GM21381 (cell line): Measurements from ENCODE around the gene SLC4A11.

Source experiments
- ATAC-seq: cut with Tn5 transposase; IDR thresholded peaks from one replicate; pipeline ENCODE4 v1.9.1; 2021; ENCODE audit warnings: mild to moderate bottlenecking, moderate library complexity; ENCODE audit not compliant: unreplicated experiment

SLC4A11 gene

DNA sequence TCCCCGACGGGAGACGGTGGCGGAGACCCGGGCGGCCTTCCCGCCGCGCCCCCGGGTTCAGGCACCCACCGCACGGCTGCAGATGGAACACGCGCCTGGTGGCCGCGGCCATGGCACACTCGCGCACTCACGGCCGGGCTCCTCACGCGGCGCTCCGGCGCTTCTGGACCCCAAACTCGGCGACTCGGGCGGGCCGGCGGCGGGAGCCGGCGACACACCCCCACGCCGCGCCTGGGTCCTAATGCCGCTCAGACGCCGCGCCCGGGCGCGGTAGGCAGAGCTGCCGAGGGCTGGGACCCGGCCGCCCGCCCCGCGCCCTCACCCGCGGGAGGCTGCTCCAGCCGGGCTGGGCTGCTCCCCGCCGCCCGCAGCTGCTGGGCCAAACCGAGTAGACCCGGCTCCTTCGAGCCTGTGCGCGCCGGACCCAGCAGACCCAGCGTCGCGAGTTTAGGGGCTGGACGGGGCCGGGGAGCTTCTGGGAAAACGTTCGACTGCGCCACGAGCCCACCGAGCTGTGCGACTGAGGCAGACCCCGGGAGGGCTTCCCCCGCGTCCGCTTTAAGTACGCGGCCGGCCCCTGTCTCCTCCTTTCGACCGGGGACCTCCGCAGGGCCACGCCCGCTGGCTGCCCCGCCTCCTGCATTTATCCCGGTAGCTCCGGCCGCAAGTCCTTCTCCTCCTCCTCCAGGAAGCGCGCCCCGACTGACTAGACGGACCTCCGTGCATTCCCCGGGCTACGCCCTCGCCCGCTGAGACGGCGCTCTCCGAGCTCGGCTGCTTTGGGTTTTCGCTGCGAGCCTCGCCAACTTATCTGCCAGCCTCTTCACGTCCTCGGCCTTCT, at the start of gene SLC4A11:
SLC4A11 (minus strand) TSS at position 165 of the 841 bp plus-strand sequence; CDS start at position 112, 53 bp downstream.
- peak; percentile 63 for ATAC-seq

DNA sequence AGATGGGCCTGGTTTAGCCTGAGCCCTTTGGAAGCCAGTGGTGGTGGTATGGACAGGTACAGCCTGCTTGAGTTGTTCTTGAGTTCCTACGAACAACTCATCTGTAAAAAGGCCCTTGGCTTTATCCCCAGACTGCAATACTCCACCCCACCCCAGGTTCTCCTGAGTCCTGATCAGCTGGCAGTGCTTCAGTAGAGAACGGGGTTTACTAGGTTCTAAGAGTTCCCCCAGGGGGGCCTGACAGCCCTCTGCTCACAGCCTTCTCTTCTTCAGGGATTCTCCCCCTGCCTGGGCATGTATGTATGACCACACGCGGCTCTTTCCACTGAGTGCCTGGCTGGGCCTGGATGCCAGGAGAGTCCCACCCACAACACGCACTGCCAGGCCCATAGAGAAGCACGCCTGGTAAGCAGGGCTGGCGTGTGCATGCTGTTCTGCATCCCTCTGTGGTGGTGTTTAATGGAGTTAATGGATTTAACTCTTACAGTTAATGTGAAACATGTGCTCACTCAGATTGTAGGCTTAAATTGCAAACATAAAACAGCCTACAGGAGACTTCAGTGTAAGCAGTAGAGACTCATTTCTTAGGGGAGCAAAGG, 44.3 kb upstream of the SLC4A11 start:
- ATAC-seq: no peak

DNA sequence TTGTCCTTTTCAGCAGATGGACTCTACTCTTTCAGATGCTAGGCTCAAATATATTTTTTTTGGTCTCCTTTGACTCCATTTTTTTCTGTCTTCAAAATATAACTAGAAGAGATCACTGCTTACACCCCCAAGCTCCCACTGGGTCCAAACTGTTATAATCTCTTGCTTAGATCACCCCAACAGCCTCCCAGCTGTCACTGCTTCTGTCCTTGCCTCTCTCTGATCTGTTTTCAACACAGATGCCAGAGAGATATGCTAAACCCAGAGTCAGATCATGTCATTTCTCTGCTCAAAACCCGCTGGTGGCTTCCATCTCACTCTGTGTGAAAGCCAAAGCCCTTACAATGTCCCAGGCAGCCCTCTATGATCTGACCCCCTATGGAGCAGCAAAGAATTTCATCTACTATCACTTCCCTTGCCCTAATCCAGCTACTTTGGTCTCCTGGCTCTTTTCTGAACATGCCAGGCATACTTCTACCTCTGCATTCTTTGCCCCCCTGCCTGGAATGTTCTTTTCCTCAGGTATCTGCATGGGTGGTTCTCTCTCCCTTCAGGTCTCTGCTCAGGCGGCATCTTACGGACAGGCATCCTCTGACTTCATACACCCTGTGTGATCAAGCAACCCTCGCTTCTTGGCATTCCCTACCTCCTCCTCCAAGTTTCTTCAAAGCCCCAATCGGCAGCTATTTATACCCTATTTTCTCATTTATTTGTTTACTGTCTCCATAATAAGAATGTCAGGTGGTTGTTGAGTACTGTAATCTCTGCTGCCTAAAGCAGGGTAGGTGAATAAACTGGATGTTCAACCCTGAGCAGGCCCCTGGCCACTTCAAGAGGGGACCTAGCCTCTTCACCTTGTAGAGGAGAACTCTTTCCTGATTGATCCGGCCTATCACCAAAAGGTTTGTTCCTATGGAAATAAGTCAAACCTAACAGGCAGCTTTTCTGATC, 43.6 kb upstream of the SLC4A11 start:
- ATAC-seq: no peak

GRCh38 chr20:3281437-3281836, 42.4 kb upstream of the SLC4A11 start:
- ATAC-seq: no peak

GRCh38 chr20:3279761-3280160, 40.8 kb upstream of the SLC4A11 start:
- ATAC-seq: no peak

DNA sequence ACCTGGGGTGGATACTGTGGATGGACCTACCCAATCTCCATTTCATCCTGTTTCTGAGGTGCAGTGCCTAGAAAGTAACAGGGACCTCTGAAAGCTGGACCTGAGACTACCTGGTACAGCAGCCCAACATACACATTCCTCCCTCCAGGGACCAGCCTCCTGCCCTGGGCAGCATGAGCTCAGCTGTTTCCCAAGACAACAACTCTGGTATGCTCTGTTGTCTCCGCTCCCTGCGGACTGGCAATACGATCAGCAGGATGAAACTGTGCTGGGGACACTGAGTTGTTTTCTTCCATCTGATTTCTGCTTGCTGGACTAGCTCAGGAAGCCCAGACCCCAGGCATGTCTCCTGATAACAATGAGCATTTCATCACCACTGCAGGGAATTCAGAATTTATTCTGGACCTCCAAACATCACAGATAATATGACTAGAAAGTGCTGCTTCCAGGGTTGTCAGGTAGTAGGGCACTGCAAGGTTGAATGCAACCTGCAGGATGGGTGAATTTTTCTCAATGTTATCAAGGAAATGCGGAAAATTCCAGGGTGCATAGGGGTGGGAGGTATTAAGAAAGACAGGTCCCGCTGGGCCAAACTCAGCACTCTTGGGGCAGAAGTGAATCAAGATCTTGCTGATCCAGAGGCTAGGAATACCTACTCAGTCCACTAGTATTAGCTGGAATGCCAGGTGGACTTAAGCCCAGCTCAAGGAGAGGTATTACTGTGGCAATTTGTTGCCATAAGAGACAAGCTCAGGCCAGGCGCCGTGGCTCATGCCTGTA, 38.9 kb upstream of the SLC4A11 start:
- ATAC-seq: no peak

GRCh38 chr20:3276680-3277015, 37.7 kb upstream of the SLC4A11 start:
- no peak for ATAC-seq

DNA sequence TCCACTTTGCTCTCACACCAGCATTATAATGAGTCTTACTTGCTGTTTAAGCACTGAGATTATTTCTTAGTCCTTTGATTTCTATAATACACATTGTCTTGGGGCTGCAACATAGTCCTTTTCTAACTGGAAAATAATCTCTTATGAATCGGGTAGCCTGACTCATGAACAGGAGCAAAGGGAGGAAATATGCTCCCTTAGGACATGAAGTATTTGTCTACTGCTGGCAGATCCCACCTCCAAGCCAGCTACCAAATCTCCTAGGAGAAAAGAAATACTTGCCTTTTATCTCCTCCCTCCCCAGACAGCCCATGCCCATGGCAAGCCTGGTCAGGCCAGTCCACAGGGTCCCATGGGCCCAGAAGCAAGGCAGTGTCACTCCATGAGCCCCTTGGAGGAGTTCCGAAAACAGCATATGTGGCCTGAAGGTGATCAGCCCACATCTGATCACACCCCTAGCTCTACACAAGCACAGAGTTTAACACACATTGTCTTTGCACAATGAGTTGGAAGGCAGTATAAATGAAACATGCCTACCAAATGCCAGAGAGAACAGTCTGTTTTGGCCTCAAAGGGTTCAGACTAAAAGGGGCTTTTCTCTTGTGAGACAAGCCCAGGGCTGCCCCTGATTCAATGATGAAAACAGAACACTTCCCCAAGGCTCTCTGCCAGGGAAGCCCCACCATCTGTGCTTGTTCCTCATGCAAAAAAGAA, 37.1 kb upstream of the SLC4A11 start:
- no peak for ATAC-seq

GRCh38 chr20:3275064-3275935, 36.3 kb upstream of the SLC4A11 start:
- ATAC-seq: no peak

DNA sequence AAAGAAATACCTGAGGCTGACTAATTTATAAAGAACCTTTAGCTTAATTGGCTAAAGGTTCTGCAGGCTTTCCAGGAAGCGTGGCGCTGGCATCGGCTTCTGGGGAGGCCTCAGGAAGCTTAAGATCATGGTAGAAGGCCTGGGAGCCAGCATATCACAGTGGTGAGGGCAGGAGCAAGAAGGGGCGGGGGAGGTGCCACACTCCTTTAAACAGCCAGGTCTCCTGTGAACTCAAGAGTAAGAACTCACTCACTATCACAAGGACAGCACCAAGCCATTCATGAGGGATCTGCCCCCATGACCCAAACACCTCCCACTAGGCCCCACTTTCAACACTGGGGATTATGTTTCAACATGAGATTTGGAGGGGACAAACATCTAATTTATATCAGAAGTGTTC, 34.4 kb upstream of the SLC4A11 start:
- ATAC-seq: no peak

DNA sequence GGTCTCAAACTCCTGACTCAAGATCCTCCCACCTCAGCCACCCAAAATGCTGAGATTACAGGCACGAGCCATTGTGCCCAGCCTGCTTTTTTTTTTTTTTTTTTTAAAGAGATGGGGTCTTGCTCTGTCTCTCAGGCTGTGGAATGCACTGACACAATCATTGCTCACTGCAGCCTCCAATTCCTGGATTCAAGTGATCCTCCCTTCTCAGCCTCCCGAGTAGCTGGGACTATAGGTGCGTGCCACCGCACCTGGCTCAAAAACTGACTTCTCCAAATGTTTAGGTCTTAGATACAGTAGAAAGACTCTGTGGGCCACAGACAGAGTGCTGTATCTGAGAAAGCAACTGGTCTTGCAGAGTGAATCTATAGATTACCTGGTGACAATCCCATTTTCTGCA, 31.1 kb upstream of the SLC4A11 start:
- ATAC-seq: no peak

- ATAC-seq: no peak
These were observed 23.6 kb upstream of the SLC4A11 start for GRCh38 chr20:3262566-3262965.

GRCh38 chr20:3258429-3258828, 19.4 kb upstream of the SLC4A11 start:
- no peak for ATAC-seq

GRCh38 chr20:3255728-3256127, 16.7 kb upstream of the SLC4A11 start:
- ATAC-seq: no peak

DNA sequence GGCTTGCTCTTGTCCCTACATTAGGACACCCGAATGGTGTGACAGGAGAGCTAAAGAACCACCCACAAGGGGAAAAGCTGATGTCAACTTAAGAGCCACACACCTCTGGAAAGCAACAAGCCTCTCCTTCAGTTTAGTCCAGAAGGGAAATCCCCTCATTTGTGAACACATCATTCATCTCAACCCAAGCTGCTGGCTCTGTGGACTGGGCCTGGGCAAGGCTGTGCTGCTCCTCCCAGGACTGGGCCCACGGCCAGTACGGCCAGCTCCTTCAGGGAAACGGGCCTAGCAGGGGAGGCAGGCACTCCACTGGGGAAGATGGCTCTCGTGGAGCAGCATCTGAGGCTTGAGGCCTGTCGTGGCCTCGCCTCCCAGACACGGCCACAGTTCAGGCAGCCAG, 12.8 kb upstream of the SLC4A11 start:
- no peak for ATAC-seq

GRCh38 chr20:3250091-3250504, 11.1 kb upstream of the SLC4A11 start:
- no peak for ATAC-seq

- ATAC-seq: no peak
These were observed 10.0 kb upstream of the SLC4A11 start for GRCh38 chr20:3248993-3249347.

GRCh38 chr20:3248167-3248992, 9.4 kb upstream of the SLC4A11 start:
- no peak for ATAC-seq
